Measurements from ENCODE around the gene FRY.

GRCh38 chr13:31986676-31987470, 44.7 kb upstream of the FRY start:
- TF ChIP-seq CTCF (IDR thresholded peaks at IDR 0.05) (no peak), POLR2A (IDR thresholded peaks at IDR 0.05) (no peak)

All from heart left ventricle (tissue), 13 donors.